GM18873 (cell line): ENCODE data around the gene DOCK8.

ENCODE experiments used
- ATAC-seq: cut with Tn5 transposase; IDR thresholded peaks from one replicate; pipeline ENCODE4 v1.9.1; 2021; ENCODE audit warnings: mild to moderate bottlenecking, moderate library complexity, moderate number of reproducible peaks; ENCODE audit not compliant: unreplicated experiment, low FRiP score

Gene DOCK8

GRCh38 chr9:354453-354852 lies 139.8 kb downstream of the DOCK8 start:
- no peak for ATAC-seq

GRCh38 chr9:357560-357959 lies 142.9 kb downstream of the DOCK8 start:
- ATAC-seq: no peak

- ATAC-seq: no peak
Measured at GRCh38 chr9:362561-363273, 148.1 kb downstream of the DOCK8 start.

- ATAC-seq: no peak
Measured at GRCh38 chr9:363274-363612, 148.6 kb downstream of the DOCK8 start.

GRCh38 chr9:365436-365835 lies 150.8 kb downstream of the DOCK8 start:
- ATAC-seq: no peak

GRCh38 chr9:366620-367019 lies 152.0 kb downstream of the DOCK8 start:
- ATAC-seq: no peak

- ATAC-seq: no peak
Measured at GRCh38 chr9:370086-370485, 155.4 kb downstream of the DOCK8 start.

GRCh38 chr9:371349-371748 lies 156.7 kb downstream of the DOCK8 start:
- no peak for ATAC-seq

GRCh38 chr9:372128-372527 lies 157.5 kb downstream of the DOCK8 start:
- no peak for ATAC-seq

- no peak for ATAC-seq
Measured at GRCh38 chr9:373759-374206, 159.1 kb downstream of the DOCK8 start.

GRCh38 chr9:374736-375135 lies 160.1 kb downstream of the DOCK8 start:
- ATAC-seq: no peak

GRCh38 chr9:376115-376514 lies 161.4 kb downstream of the DOCK8 start:
- no peak for ATAC-seq

- ATAC-seq: no peak
Measured at GRCh38 chr9:378263-378662, 163.6 kb downstream of the DOCK8 start.

- no peak for ATAC-seq
Measured at GRCh38 chr9:382383-382782, 167.7 kb downstream of the DOCK8 start.

GRCh38 chr9:385818-386398 lies 171.2 kb downstream of the DOCK8 start:
- ATAC-seq: no peak

GRCh38 chr9:389159-389558 lies 174.5 kb downstream of the DOCK8 start:
- ATAC-seq: no peak

GRCh38 chr9:389758-390157 lies 175.1 kb downstream of the DOCK8 start:
- no peak for ATAC-seq

- no peak for ATAC-seq
Measured at GRCh38 chr9:392077-392804, 177.6 kb downstream of the DOCK8 start.

GRCh38 chr9:394347-395052 lies 179.8 kb downstream of the DOCK8 start:
- no peak for ATAC-seq

- no peak for ATAC-seq
Measured at GRCh38 chr9:396396-396795, 181.7 kb downstream of the DOCK8 start.

GRCh38 chr9:398085-398484 lies 183.4 kb downstream of the DOCK8 start:
- no peak for ATAC-seq
